ENCODE results near the gene PTPRN2. TPM values are rescaled to one million over a fixed set of nuclear protein-coding genes. Genes with fewer than 3 reads are reported as not detected.
"Not testable (repeated sequence)": the region's sequence is repeated elsewhere in the genome, so short reads cannot be mapped to it uniquely, and the experiment has no call there.

Gene PTPRN2
- total RNA-seq, 1 donor from 2014 or later, result 32.2 TPM

- no peak for DNase-seq (ENCODE audit: low read depth, low spot score)
- Mint-ChIP-seq H3K4me1 (peaks cover 60% of the 10 kb centered on the region), H3K36me3 (ENCODE audit: low read depth) (peaks cover 8% of the 10 kb centered on the region), H3K27me3 (ENCODE audit: low read depth) (no peaks in the 10 kb centered on the region), H3K4me3 (no peak overlapping the region), H3K27ac (ENCODE audit: unreplicated experiment) (peak overlapping the region; percentile 17), H3K9me3 (no peaks in the 10 kb centered on the region)
- no peak for TF ChIP-seq CTCF (conservative IDR thresholded peaks at IDR 0.05)
Observed at GRCh38 chr7:157667261-157667660, 920.4 kb downstream of the PTPRN2 start.

GRCh38 chr7:157666530-157667040 is 921.0 kb downstream of the PTPRN2 start:
- Mint-ChIP-seq H3K4me3 (no peak overlapping the region), H3K4me1 (peaks cover 54% of the 10 kb centered on the region), H3K27me3 (ENCODE audit: low read depth) (no peaks in the 10 kb centered on the region), H3K27ac (ENCODE audit: unreplicated experiment) (no peak overlapping the region), H3K36me3 (ENCODE audit: low read depth) (peaks cover 8% of the 10 kb centered on the region), H3K9me3 (no peaks in the 10 kb centered on the region)
- no peak for DNase-seq (ENCODE audit: low read depth, low spot score)
- TF ChIP-seq CTCF (conservative IDR thresholded peaks at IDR 0.05), result no peak

- not testable (repeated sequence) for H3K9me3 Mint-ChIP-seq; H3K27me3 Mint-ChIP-seq (ENCODE audit: low read depth); H3K27ac Mint-ChIP-seq (ENCODE audit: unreplicated experiment); DNase-seq (ENCODE audit: low read depth, low spot score); H3K36me3 Mint-ChIP-seq (ENCODE audit: low read depth); H3K4me3 Mint-ChIP-seq
- H3K4me1 Mint-ChIP-seq, result peaks cover 44% of the 10 kb centered on the region
Observed at GRCh38 chr7:157665634-157665988, 922.0 kb downstream of the PTPRN2 start.

DNA sequence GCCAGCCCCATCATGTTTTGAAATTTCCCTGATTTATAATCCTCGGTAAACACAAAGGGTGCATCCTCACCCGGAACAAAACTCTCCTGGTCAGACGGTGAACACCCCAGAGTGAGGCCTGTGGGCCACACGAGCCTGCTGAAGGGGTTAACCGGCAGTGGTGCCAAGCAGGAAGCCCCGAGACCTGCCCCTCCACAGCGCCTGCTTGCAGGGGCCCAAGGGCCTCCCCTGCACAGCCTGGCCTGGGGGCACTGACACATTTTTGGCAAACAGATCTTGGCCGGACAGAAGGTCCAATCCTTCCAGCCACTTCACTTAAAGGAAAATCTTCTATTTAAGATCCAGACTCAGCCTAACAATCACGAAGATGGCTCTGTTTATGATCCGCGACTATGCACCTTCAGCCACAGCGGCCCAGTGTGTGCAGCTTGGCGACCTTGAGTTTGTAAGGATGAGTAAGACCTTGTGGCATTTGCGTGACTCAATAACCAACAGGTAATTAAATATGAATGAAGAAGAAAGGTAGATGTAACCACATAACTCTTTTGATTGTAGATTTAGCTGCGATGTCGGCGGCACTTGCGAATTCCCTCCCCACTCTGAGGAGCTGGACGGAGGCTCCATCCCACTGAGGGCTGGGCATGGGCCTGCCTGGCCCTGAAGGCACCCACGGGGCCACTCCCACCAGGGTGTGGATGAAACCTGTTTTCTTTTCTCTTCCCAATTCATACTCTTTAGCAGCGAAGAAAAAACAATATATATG is 922.6 kb downstream of the PTPRN2 start:
- no peak overlapping the region for H3K4me3 Mint-ChIP-seq
- no peak for TF ChIP-seq CTCF (conservative IDR thresholded peaks at IDR 0.05)
- H3K9me3 Mint-ChIP-seq, result no peaks in the 10 kb centered on the region
- H3K36me3 Mint-ChIP-seq (ENCODE audit: low read depth), result peaks cover 8% of the 10 kb centered on the region
- H3K27ac Mint-ChIP-seq (ENCODE audit: unreplicated experiment), result no peak overlapping the region
- no peak for DNase-seq (ENCODE audit: low read depth, low spot score)
- H3K4me1 Mint-ChIP-seq, result peaks cover 43% of the 10 kb centered on the region
- H3K27me3 Mint-ChIP-seq (ENCODE audit: low read depth), result no peaks in the 10 kb centered on the region

GRCh38 chr7:157664034-157664433 is 923.6 kb downstream of the PTPRN2 start:
- Mint-ChIP-seq H3K36me3 (ENCODE audit: low read depth) (peaks cover 8% of the 10 kb centered on the region), H3K4me1 (peaks cover 38% of the 10 kb centered on the region), H3K27ac (ENCODE audit: unreplicated experiment) (peak overlapping the region; percentile 71), H3K4me3 (no peak overlapping the region), H3K9me3 (no peaks in the 10 kb centered on the region), H3K27me3 (ENCODE audit: low read depth) (no peaks in the 10 kb centered on the region)
- no peak for DNase-seq (ENCODE audit: low read depth, low spot score)
- no peak for TF ChIP-seq CTCF (conservative IDR thresholded peaks at IDR 0.05)

GRCh38 chr7:157662981-157663716 is 924.5 kb downstream of the PTPRN2 start:
- peaks cover 8% of the 10 kb centered on the region for H3K36me3 Mint-ChIP-seq (ENCODE audit: low read depth)
- no peak overlapping the region for H3K27ac Mint-ChIP-seq (ENCODE audit: unreplicated experiment)
- H3K4me3 Mint-ChIP-seq, result no peak overlapping the region
- no peaks in the 10 kb centered on the region for H3K27me3 Mint-ChIP-seq (ENCODE audit: low read depth)
- no peak for DNase-seq (ENCODE audit: low read depth, low spot score)
- TF ChIP-seq CTCF (conservative IDR thresholded peaks at IDR 0.05), result no peak
- H3K9me3 Mint-ChIP-seq, result no peaks in the 10 kb centered on the region
- peaks cover 30% of the 10 kb centered on the region for H3K4me1 Mint-ChIP-seq
